ES-I3 (cell line): Measurements from ENCODE around the gene EZH2.

ENCODE experiments used
- H3K36me3 ChIP-seq: 2 replicates; pipeline ENCODE4 v1.6.1; 2013; ENCODE audit warnings: mild to moderate bottlenecking, low read length, control low read depth, moderate library complexity; ENCODE audit not compliant: insufficient read depth
- H3K4me1 ChIP-seq: 2 replicates; pipeline ENCODE4 v1.6.1; 2013; ENCODE audit warnings: mild to moderate bottlenecking, control low read depth, low read length; ENCODE audit not compliant: insufficient read depth
- H3K9ac ChIP-seq: 2 replicates; pipeline ENCODE4 v1.6.1; 2013; ENCODE audit warnings: low read depth, mild to moderate bottlenecking, low read length, moderate library complexity
- H3K9me3 ChIP-seq: 2 replicates; pipeline ENCODE4 v1.6.1; 2013; ENCODE audit warnings: mild to moderate bottlenecking, low read length, moderate library complexity; ENCODE audit not compliant: control insufficient read depth, insufficient read depth

EZH2 gene

GRCh38 chr7:148772297-148773089 is 111.6 kb downstream of the EZH2 start:
- no peaks in the 10 kb centered on the region for H3K9me3 ChIP-seq
- H3K9ac ChIP-seq: no peak overlapping the region
- no peaks in the 10 kb centered on the region for H3K36me3 ChIP-seq
- peaks cover 24% of the 10 kb centered on the region for H3K4me1 ChIP-seq

GRCh38 chr7:148770004-148770403 is 114.1 kb downstream of the EZH2 start:
- Histone ChIP-seq H3K36me3 (no peaks in the 10 kb centered on the region), H3K4me1 (peaks cover 19% of the 10 kb centered on the region), H3K9ac (no peak overlapping the region), H3K9me3 (no peaks in the 10 kb centered on the region)

- no peak overlapping the region for H3K9ac ChIP-seq
- H3K36me3 ChIP-seq: no peaks in the 10 kb centered on the region
Measured at GRCh38 chr7:148763622-148764021, 120.5 kb downstream of the EZH2 start.

GRCh38 chr7:148761499-148762278 is 122.4 kb downstream of the EZH2 start:
- Histone ChIP-seq H3K9me3 (no peaks in the 10 kb centered on the region), H3K4me1 (no peaks in the 10 kb centered on the region), H3K9ac (no peak overlapping the region), H3K36me3 (no peaks in the 10 kb centered on the region)

More at GRCh38 chr7:148763622-148764021, 120.5 kb downstream of the EZH2 start:
- Histone ChIP-seq H3K4me1 (no peaks in the 10 kb centered on the region), H3K9me3 (no peaks in the 10 kb centered on the region)
